ENCODE results near the gene TMEM220. TPM values are rescaled to one million over a fixed set of nuclear protein-coding genes. Genes with fewer than 3 reads are reported as not detected.
"Not testable (repeated sequence)": the region's sequence is repeated elsewhere in the genome, so short reads cannot be mapped to it uniquely, and the experiment has no call there.

TMEM220 gene
- total RNA-seq, 2 experiments from 2014 or later, result 1.1 to 2.1 TPM

- ATAC-seq (peak; percentile 95), DNase-seq (peak; percentile 94)
- ChIA-PET POLR2A (no interaction called here), CTCF (interaction anchor here (1.0 to 2.6 kb wide), 2 partner anchors 13 to 51 kb away, joined by 4 to 15 read pairs; no protein-coding TSS in a partner anchor)
- Mint-ChIP-seq H3K4me3 (peak within 1 kb of the TSS; percentile 91), H3K4me1 (peaks cover 56% of the 10 kb centered on the region), H3K9me3 (ENCODE audit: low read depth) (no peaks in the 10 kb centered on the region), H3K27ac (peak within 1 kb of the TSS; percentile 95), H3K36me3 (ENCODE audit: low read depth) (peaks cover 48% of the 10 kb centered on the region), H3K27me3 (no peaks in the 10 kb centered on the region)
- intact Hi-C loops (cut with DNase I, micrococcal nuclease), result loop anchor here in 1 of 2 experiments (1.0 to 5.0 kb wide), 5 partner anchors 32 to 1325 kb away; partner anchors contain the start of genes CFAP52, MAP2K4, STX8 and ZNF18
These were observed 32.4 kb downstream of the TMEM220 start, which contains the start of the genes ADPRM and SCO1 for GRCh38 chr17:10697092-10698081. TSS of gene ADPRM (plus strand) at chr17:10697594. CDS start at chr17:10704927, 7,333 bp downstream. TSS of gene SCO1 (minus strand) at chr17:10697533. CDS start at chr17:10697507, 26 bp downstream.

GRCh38 chr17:10695875-10696407 lies 33.9 kb downstream of the TMEM220 start:
- H3K27ac Mint-ChIP-seq; H3K9me3 Mint-ChIP-seq (ENCODE audit: low read depth); H3K27me3 Mint-ChIP-seq; ATAC-seq; POLR2A ChIA-PET; DNase-seq: not testable (repeated sequence)
- CTCF ChIA-PET, result interaction anchor here (0.6 to 2.6 kb wide), 7 partner anchors 12 to 149 kb away, joined by 3 to 15 read pairs (median 4); no protein-coding TSS in a partner anchor
- H3K4me3 Mint-ChIP-seq, result peak overlapping the region; percentile 91
- H3K4me1 Mint-ChIP-seq, result peaks cover 52% of the 10 kb centered on the region
- intact Hi-C loops (cut with DNase I, micrococcal nuclease), result loop anchor here in 1 of 2 experiments (5.0 kb wide), 3 partner anchors 1119 to 1326 kb away; partner anchors contain the start of genes CFAP52, MAP2K4, STX8 and ZNF18
- peaks cover 52% of the 10 kb centered on the region for H3K36me3 Mint-ChIP-seq (ENCODE audit: low read depth)

GRCh38 chr17:10687499-10687898 lies 42.3 kb downstream of the TMEM220 start:
- ChIA-PET CTCF (interaction anchor here (1.6 kb wide), 1 partner anchor 41 kb away, joined by 4 read pairs; no protein-coding TSS in a partner anchor), POLR2A (no interaction called here)
- H3K27me3 Mint-ChIP-seq, result no peaks in the 10 kb centered on the region
- DNase-seq (no peak), ATAC-seq (peak; percentile 16)
- H3K27ac Mint-ChIP-seq, result no peak overlapping the region
- no peak overlapping the region for H3K4me3 Mint-ChIP-seq
- peaks cover 28% of the 10 kb centered on the region for H3K4me1 Mint-ChIP-seq
- intact Hi-C loops (cut with DNase I, micrococcal nuclease), result no loop called here
- H3K36me3 Mint-ChIP-seq (ENCODE audit: low read depth), result peaks cover 64% of the 10 kb centered on the region
- H3K9me3 Mint-ChIP-seq (ENCODE audit: low read depth), result no peaks in the 10 kb centered on the region

GRCh38 chr17:10683853-10684252 lies 46.0 kb downstream of the TMEM220 start:
- POLR2A ChIA-PET, result no interaction called here
- DNase-seq (no peak), ATAC-seq (no peak)
- CTCF ChIA-PET, result interaction anchor here (0.6 to 3.0 kb wide), 18 partner anchors 8 to 192 kb away, joined by 3 to 20 read pairs (median 4); partner anchors contain the start of genes ADPRM and SCO1
- Mint-ChIP-seq H3K4me1 (peaks cover 6% of the 10 kb centered on the region), H3K27me3 (no peaks in the 10 kb centered on the region), H3K27ac (no peak overlapping the region), H3K9me3 (ENCODE audit: low read depth) (no peaks in the 10 kb centered on the region), H3K36me3 (ENCODE audit: low read depth) (peaks cover 54% of the 10 kb centered on the region), H3K4me3 (no peak overlapping the region)
- intact Hi-C loops (cut with DNase I, micrococcal nuclease), result loop anchor here in 1 of 2 experiments (2.0 kb wide), 1 partner anchor 37 kb away; no protein-coding TSS in a partner anchor

GRCh38 chr17:10681866-10682446 lies 47.9 kb downstream of the TMEM220 start:
- ChIA-PET CTCF (interaction anchor here (1.0 kb wide), 1 partner anchor 50 kb away, joined by 3 read pairs; no protein-coding TSS in a partner anchor), POLR2A (interaction anchor here (0.9 kb wide), 1 partner anchor 10 kb away, joined by 3 read pairs; no protein-coding TSS in a partner anchor)
- ATAC-seq, result no peak
- intact Hi-C loops (cut with DNase I, micrococcal nuclease), result no loop called here
- H3K36me3 Mint-ChIP-seq (ENCODE audit: low read depth), result peaks cover 57% of the 10 kb centered on the region
- no peak overlapping the region for H3K4me3 Mint-ChIP-seq
- no peaks in the 10 kb centered on the region for H3K27me3 Mint-ChIP-seq
- DNase-seq, result no peak
- no peaks in the 10 kb centered on the region for H3K4me1 Mint-ChIP-seq
- no peaks in the 10 kb centered on the region for H3K9me3 Mint-ChIP-seq (ENCODE audit: low read depth)
- no peak overlapping the region for H3K27ac Mint-ChIP-seq

- H3K4me1 Mint-ChIP-seq, result no peaks in the 10 kb centered on the region
- H3K36me3 Mint-ChIP-seq (ENCODE audit: low read depth), result peaks cover 30% of the 10 kb centered on the region
- no peak overlapping the region for H3K27ac Mint-ChIP-seq
- no peaks in the 10 kb centered on the region for H3K9me3 Mint-ChIP-seq (ENCODE audit: low read depth)
- H3K27me3 Mint-ChIP-seq, result no peaks in the 10 kb centered on the region
- ChIA-PET CTCF (interaction anchor here (0.6 to 2.1 kb wide), 6 partner anchors 10 to 113 kb away, joined by 3 to 10 read pairs (median 4); no protein-coding TSS in a partner anchor), POLR2A (interaction anchor here (1.0 kb wide), 1 partner anchor 26 kb away, joined by 4 read pairs; no protein-coding TSS in a partner anchor)
- DNase-seq (no peak), ATAC-seq (no peak)
- intact Hi-C loops (cut with DNase I, micrococcal nuclease), result no loop called here
- H3K4me3 Mint-ChIP-seq, result no peak overlapping the region
These were observed 55.1 kb downstream of the TMEM220 start for GRCh38 chr17:10674704-10675103.

- Mint-ChIP-seq H3K27me3 (no peaks in the 10 kb centered on the region), H3K9me3 (ENCODE audit: low read depth) (no peaks in the 10 kb centered on the region), H3K27ac (no peak overlapping the region), H3K4me1 (no peaks in the 10 kb centered on the region), H3K36me3 (ENCODE audit: low read depth) (peaks cover 22% of the 10 kb centered on the region), H3K4me3 (no peak overlapping the region)
- CTCF ChIA-PET, result interaction anchor here (1.4 kb wide), 1 partner anchor 27 kb away, joined by 6 read pairs; no protein-coding TSS in a partner anchor
- POLR2A ChIA-PET, result no interaction called here
- DNase-seq (no peak), ATAC-seq (no peak)
- intact Hi-C loops (cut with DNase I, micrococcal nuclease), result no loop called here
These were observed 56.5 kb downstream of the TMEM220 start for GRCh38 chr17:10673312-10673711.

- Mint-ChIP-seq H3K9me3 (ENCODE audit: low read depth) (no peaks in the 10 kb centered on the region), H3K27me3 (no peaks in the 10 kb centered on the region), H3K27ac (no peak overlapping the region), H3K36me3 (ENCODE audit: low read depth) (peaks cover 5% of the 10 kb centered on the region), H3K4me3 (no peak overlapping the region), H3K4me1 (no peaks in the 10 kb centered on the region)
- intact Hi-C loops (cut with DNase I, micrococcal nuclease), result no loop called here
- ATAC-seq (no peak), DNase-seq (no peak)
- ChIA-PET CTCF (no interaction called here), POLR2A (no interaction called here)
These were observed 61.0 kb downstream of the TMEM220 start for GRCh38 chr17:10668775-10669174.

GRCh38 chr17:10666906-10667305 lies 62.9 kb downstream of the TMEM220 start:
- H3K4me3 Mint-ChIP-seq, result no peak overlapping the region

GRCh38 chr17:10664571-10664970 lies 65.3 kb downstream of the TMEM220 start:
- Mint-ChIP-seq H3K27me3 (no peaks in the 10 kb centered on the region), H3K4me3 (no peak overlapping the region), H3K36me3 (ENCODE audit: low read depth) (peaks cover 11% of the 10 kb centered on the region), H3K27ac (no peak overlapping the region), H3K4me1 (no peaks in the 10 kb centered on the region), H3K9me3 (ENCODE audit: low read depth) (no peaks in the 10 kb centered on the region)
- ChIA-PET POLR2A (no interaction called here), CTCF (interaction anchor here (1.3 to 1.5 kb wide), 3 partner anchors 11 to 20 kb away, joined by 3 to 5 read pairs (median 3); no protein-coding TSS in a partner anchor)
- intact Hi-C loops (cut with DNase I, micrococcal nuclease), result no loop called here
- DNase-seq, result no peak
- no peak for ATAC-seq

More at GRCh38 chr17:10666906-10667305, 62.9 kb downstream of the TMEM220 start:
- ChIA-PET CTCF (no interaction called here), POLR2A (no interaction called here)
- DNase-seq, result no peak
- Mint-ChIP-seq H3K27ac (no peak overlapping the region), H3K27me3 (no peaks in the 10 kb centered on the region), H3K4me1 (no peaks in the 10 kb centered on the region), H3K36me3 (ENCODE audit: low read depth) (peaks cover 5% of the 10 kb centered on the region), H3K9me3 (ENCODE audit: low read depth) (no peaks in the 10 kb centered on the region)
- no peak for ATAC-seq
- intact Hi-C loops (cut with DNase I, micrococcal nuclease), result no loop called here

All from activated CD4-positive, alpha-beta T cell treated with anti-CD3 and anti-CD28 coated beads for 36 hours (primary cell).